ENCODE data around the gene IL10RA. TPM values are rescaled to one million over a fixed set of nuclear protein-coding genes. Genes with fewer than 3 reads are reported as not detected.
"Not testable (repeated sequence)": the region's sequence is repeated elsewhere in the genome, so short reads cannot be mapped to it uniquely, and the experiment has no call there.

Gene IL10RA
- total RNA-seq, 1 donor from 2014 or later: 0.46 TPM

DNA sequence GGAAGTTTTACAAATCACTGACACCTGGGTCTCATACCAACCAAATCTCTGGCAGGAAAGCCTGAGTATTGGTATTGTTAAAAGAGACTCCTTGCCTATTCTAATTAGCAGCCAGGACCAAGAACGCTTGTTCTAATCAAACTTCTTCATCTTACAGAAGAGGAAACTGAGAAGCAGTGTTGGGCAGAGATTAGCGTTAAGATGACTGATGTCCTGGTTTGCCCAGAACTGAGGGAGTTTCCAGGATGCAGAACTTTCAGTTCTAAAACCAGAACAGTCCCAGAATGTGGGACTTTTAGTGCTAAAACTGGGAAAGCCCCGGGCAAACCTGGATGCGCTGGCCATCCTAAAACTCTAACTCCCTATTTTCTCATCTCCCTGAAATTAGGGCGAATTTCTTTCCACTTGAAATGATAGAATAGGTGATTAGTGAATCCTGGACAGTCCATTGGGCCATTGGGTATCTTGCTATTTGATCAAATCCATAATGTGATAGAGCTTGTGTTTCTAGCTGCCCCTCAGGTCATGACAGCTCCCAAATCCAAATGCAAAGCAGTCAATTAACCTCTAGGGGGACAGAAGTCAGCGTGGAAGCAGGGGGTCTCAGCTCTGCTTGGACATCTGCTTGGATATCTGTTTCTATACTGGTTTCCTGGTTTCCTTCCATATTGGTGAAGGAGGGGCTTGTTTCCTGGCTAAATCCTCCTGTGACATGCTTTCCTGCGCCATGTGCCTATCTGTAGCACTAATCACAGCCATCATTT is 41.0 kb upstream of the IL10RA start:
- no peak for DNase-seq (ENCODE audit: low read depth)
- TF ChIP-seq, protein P1, sequence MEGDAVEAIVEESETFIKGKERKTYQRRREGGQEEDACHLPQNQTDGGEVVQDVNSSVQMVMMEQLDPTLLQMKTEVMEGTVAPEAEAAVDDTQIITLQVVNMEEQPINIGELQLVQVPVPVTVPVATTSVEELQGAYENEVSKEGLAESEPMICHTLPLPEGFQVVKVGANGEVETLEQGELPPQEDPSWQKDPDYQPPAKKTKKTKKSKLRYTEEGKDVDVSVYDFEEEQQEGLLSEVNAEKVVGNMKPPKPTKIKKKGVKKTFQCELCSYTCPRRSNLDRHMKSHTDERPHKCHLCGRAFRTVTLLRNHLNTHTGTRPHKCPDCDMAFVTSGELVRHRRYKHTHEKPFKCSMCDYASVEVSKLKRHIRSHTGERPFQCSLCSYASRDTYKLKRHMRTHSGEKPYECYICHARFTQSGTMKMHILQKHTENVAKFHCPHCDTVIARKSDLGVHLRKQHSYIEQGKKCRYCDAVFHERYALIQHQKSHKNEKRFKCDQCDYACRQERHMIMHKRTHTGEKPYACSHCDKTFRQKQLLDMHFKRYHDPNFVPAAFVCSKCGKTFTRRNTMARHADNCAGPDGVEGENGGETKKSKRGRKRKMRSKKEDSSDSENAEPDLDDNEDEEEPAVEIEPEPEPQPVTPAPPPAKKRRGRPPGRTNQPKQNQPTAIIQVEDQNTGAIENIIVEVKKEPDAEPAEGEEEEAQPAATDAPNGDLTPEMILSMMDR (conservative IDR thresholded peaks at IDR 0.05; ENCODE audit: low read depth, low read length): peak; percentile 17
- no peak overlapping the region for H3K4me3 ChIP-seq (ENCODE audit: low read depth, low read length)

DNA sequence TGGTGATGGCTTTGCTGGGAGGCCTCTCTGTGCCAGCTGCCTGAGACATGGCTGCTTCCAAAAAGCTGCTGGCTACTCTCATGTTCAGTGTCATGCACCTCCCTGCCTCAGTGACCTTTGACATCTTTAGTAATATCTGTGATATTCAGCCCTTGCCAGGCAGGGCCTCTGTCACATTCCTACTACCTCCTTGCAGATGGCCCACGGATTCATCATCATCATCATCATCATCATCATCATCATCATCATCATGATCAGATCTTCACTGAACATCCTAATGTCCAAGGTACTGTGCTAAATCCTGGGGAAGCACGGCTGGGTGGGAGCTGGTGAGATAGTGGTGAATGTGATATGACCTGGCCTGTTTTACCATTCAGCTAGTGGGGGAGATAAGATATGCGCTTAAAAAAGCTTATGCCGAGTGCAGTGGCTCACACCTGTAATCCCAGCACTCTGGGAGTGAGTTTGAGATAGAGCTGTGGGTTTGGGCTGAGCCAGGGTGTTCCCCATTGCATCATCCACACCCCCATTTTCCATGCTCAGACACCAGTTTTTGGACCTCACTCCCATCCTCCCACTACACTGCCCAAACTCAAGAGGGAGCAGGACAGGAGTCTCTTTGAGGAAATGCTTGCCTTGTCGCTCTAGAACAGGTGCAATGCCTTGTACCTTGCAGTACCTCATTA is 39.9 kb upstream of the IL10RA start:
- no peak overlapping the region for H3K4me3 ChIP-seq (ENCODE audit: low read depth, low read length)
- DNase-seq (ENCODE audit: low read depth): no peak
- TF ChIP-seq, protein P1 (conservative IDR thresholded peaks at IDR 0.05; ENCODE audit: low read depth, low read length): no peak

DNA sequence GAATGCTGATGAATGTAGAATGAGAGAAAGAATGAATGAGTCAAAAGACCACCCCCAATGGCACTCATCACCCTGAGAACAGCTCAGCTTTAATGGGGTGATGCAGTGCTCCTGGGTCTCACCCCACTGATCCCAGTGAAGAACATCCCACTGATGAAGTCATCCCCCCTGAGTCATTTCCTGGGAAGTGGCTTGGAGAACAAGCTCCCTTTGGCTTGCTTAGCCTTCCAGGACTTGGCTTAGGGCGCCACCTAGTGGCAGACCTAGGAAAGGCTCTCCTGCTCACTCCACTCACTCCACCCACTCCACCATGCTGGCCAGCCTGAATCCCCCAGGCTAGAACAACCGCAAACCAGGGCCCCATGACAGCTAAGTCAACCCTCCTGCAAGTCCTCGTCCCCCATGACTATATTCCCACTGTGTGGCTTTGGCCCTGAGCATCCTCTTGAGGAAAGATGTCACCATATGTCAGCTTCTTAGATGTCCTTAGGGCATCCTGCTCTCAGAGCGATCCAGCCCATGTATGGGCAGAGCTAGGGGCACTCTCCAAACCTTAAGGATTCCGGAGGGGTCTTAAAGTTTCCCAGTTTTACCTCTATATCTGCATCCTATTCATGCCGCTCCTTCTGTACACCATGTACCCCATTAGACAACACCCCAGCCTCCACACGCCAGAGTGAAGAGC is 39.2 kb upstream of the IL10RA start:
- peak; percentile 87 for DNase-seq (ENCODE audit: low read depth)
- no peak overlapping the region for H3K4me3 ChIP-seq (ENCODE audit: low read depth, low read length)
- TF ChIP-seq, protein P1 (conservative IDR thresholded peaks at IDR 0.05; ENCODE audit: low read depth, low read length): peak; percentile 96

DNA sequence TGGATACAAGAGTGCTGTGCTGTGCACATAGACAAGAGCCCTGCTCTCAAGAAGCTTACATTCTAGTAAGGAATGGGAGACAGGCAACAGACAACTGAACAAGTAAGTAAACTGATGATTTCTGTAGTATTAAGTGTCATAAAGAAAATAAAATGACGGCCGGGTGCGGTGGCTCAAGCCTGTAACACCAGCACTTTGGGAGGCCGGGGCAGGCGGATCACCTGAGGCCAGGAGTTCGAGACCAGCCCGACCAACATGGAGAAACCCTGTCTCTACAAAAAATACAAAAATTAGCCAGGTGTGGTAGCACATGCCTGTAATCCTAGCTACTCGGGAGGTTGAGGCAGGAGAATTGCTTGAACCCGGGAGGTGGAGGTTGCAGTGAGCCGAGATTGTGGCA is 38.4 kb upstream of the IL10RA start:
- not testable (repeated sequence) for DNase-seq (ENCODE audit: low read depth); H3K4me3 ChIP-seq (ENCODE audit: low read depth, low read length)

DNA sequence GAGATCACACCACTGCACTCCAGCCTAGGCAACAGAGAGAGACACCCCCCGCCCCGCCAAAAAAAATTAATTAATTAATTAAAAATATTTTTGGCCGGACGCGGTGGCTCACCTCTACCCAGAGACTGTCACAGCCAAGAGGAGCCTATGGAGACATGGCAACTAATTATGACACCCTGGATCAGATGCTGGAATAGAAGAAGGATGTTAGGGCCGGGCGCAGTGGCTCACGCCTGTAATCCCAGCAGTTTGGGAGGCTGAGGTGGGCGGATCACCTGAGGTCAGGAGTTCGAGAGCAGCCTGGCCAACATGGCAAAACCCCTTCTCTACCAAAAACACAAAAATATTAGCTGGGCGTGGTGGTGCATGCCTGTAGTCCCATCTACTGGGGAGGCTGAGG is 37.7 kb upstream of the IL10RA start:
- not testable (repeated sequence) for DNase-seq (ENCODE audit: low read depth); H3K4me3 ChIP-seq (ENCODE audit: low read depth, low read length)

DNA sequence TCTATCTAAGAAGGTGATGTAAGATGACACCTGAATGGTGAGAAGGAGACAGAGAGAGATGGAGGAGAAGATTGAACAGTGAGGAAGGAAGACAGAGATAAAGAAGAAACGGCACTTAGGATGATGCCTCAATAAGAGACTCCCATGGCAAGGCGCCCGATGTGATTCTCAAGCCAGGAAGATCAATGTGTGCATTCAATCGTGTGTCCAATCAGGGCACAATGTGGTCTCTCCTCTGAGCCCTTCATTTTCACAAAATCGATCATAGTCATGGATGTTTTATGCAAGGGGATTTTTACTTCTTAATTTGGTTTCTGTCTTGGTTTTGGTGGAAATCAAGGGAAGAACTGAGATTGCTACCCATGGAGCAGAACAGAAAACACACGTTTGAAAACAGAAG is 37.1 kb upstream of the IL10RA start:
- no peak overlapping the region for H3K4me3 ChIP-seq (ENCODE audit: low read depth, low read length)
- no peak for DNase-seq (ENCODE audit: low read depth)
- TF ChIP-seq, protein P1 (conservative IDR thresholded peaks at IDR 0.05; ENCODE audit: low read depth, low read length): no peak

DNA sequence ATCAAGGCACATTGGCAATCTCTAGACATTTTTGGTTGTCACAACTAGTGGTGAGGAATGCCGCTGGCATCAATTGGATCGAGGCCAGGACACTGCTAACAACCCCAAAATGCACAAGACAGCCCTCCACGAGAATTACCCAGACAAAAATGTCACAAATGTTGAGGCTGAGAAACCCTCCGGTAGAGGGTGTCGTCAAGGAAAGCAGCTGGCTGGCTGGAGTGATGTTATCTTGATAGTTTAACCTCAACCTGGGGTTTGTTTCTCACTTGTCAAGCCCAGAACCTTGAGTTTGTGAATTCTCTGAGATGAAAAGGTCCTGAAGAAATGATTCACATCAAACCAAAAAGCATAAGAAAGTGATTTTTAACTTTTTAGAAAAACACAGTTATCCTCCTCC is 35.9 kb upstream of the IL10RA start:
- no peak for DNase-seq (ENCODE audit: low read depth)
- TF ChIP-seq, protein P1 (conservative IDR thresholded peaks at IDR 0.05; ENCODE audit: low read depth, low read length): peak; percentile 51
- H3K4me3 ChIP-seq (ENCODE audit: low read depth, low read length): no peak overlapping the region

All from epithelial cell of proximal tubule (primary cell).